Measurements from ENCODE around the gene RAMACL. TPM values are rescaled to one million over a fixed set of nuclear protein-coding genes. Genes with fewer than 3 reads are reported as not detected.
A peak's percentile ranks its signal among the peaks of the same experiment; 100 is the strongest.

RAMACL gene
- total RNA-seq, 6 experiments from 2014 or later, result 0.19 to 1.4 (median 0.65) TPM

- no peak for TF ChIP-seq POLR2A (IDR thresholded peaks at IDR 0.05)
- no peak for TF ChIP-seq CTCF (IDR thresholded peaks at IDR 0.05)
- intact Hi-C loops (cut with DNase I), result no loop called here
- H3K4me1 ChIP-seq, result peaks cover 0 to 6% (median 0%) of the 10 kb centered on the region in 4 donors
- H3K4me3 ChIP-seq, result no peak overlapping the region
- 48% methylated on average over 3 of the region's 4 CpGs for WGBS (ENCODE audit: insufficient coverage, low coverage, low lambda C conversion rate, missing lambda C conversion rate)
- no peaks in the 10 kb centered on the region for H3K36me3 ChIP-seq
- H3K27ac ChIP-seq, result no peak overlapping the region
- DNase-seq (no peak), ATAC-seq (peak in 2 of 4 donors; percentile 36 to 54)
- no peaks in the 10 kb centered on the region for H3K9me3 ChIP-seq
- H3K27me3 ChIP-seq, result no peaks in the 10 kb centered on the region
Observed at GRCh38 chr6:166542580-166542912, 43.9 kb downstream of the RAMACL start.

DNA sequence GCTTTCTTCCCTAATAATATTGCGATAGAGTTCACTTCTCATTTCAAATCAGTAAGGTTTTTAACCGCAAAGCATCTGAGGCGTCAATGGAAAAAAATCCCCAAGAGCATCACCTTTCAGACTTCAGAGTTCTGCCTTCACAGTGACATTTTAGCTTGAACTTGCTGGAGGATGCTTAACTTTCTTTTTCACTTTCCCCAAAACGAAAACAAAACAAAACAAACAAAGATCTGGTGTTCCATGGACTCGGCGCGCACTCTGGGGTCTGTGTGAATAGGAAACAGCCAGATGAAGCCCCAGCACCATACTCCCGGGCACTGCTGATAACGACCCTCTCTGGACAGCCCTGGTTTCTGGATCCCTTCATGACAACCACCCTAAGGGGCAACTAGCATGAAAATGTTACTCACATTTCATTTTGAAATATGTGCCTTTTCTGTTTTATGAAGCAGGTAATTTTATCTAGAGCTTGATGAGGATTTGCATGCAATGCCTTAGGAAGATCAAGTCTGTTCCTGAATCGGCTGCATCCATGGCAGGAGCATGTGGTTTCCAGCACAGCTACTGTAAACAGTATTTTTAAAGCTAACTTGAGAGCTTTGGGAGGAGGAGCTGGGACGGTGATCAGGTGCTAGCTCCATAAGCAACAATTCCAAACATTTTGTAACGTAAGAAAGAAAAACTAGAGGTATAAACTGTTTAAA is 44.5 kb downstream of the RAMACL start:
- H3K4me3 ChIP-seq, result no peak overlapping the region
- WGBS (ENCODE audit: insufficient coverage, low coverage, low lambda C conversion rate, missing lambda C conversion rate), result 77% methylated on average over 12 of the region's 12 CpGs
- no peaks in the 10 kb centered on the region for H3K36me3 ChIP-seq
- peaks cover 0 to 6% (median 0%) of the 10 kb centered on the region in 4 donors for H3K4me1 ChIP-seq
- no peak overlapping the region for H3K27ac ChIP-seq
- intact Hi-C loops (cut with DNase I), result no loop called here
- no peak for TF ChIP-seq CTCF (IDR thresholded peaks at IDR 0.05)
- TF ChIP-seq POLR2A (IDR thresholded peaks at IDR 0.05), result no peak
- H3K9me3 ChIP-seq, result no peaks in the 10 kb centered on the region
- ATAC-seq (no peak), DNase-seq (no peak)
- no peaks in the 10 kb centered on the region for H3K27me3 ChIP-seq

DNA sequence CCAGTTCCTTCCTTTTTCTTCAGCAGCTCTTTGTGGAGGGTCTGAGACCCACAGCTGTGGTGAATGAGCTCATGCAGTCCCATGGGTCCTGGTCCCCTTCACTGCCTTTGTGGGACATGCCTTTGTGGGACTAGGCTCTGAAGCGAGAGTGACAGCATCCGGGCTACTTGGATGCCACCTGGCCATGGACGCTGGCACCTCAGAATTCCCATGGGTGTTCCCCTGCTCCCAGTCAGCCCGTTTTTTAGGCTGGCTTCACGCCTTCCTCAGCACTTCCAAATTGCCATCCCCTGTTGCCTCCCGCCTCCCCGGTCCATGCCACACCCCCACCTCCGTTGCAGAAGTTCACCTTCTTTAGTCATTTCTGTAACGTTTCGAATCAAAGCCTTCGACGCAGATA is 45.1 kb downstream of the RAMACL start:
- intact Hi-C loops (cut with DNase I), result no loop called here
- Histone ChIP-seq H3K4me3 (no peak overlapping the region), H3K27me3 (no peaks in the 10 kb centered on the region), H3K4me1 (peaks cover 0 to 6% (median 0%) of the 10 kb centered on the region in 4 donors), H3K36me3 (no peaks in the 10 kb centered on the region), H3K9me3 (no peaks in the 10 kb centered on the region), H3K27ac (no peak overlapping the region)
- ATAC-seq (no peak), DNase-seq (no peak)
- WGBS (ENCODE audit: insufficient coverage, low coverage, low lambda C conversion rate, missing lambda C conversion rate), result 75% methylated on average over 11 of the region's 12 CpGs
- no peak for TF ChIP-seq POLR2A (IDR thresholded peaks at IDR 0.05)
- no peak for TF ChIP-seq CTCF (IDR thresholded peaks at IDR 0.05)

DNA sequence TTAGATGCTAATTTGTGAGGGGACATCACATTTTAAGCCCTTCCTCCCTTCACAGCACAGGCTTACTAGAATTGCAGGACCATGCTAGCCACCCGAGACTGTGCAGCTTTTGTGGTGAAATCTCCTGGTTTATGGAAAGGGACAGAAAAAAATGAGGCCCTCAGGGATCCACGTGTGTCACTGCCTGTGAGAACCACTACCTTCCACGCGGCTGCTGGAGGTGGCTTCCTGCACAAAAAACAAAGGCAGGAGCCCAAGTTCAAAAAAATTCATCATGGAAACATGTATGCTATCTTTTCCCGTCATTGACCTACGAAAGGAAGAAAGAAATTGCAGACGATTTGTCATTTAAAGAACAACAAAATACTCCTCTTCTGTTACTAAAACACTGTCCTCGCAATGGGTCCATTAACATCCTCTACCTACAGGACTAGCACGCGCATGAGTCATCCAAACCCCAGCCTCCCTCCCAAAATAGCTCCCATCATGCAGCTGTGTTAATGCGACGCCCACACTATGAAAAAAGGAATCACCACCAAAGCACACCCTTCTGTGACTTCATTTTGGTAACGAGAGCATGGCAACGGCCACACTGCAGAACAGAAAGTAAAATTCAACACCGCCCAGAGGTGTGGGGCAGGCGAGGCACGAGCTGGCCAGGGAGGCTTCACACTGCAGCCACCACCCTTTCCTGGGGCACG is 45.7 kb downstream of the RAMACL start:
- Histone ChIP-seq H3K4me3 (no peak overlapping the region), H3K9me3 (no peaks in the 10 kb centered on the region), H3K36me3 (no peaks in the 10 kb centered on the region), H3K4me1 (peaks cover 0 to 6% (median 0%) of the 10 kb centered on the region in 4 donors), H3K27me3 (no peaks in the 10 kb centered on the region), H3K27ac (no peak overlapping the region)
- TF ChIP-seq POLR2A (IDR thresholded peaks at IDR 0.05) (no peak), CTCF (IDR thresholded peaks at IDR 0.05) (no peak)
- intact Hi-C loops (cut with DNase I), result no loop called here
- DNase-seq, result no peak
- ATAC-seq, result peak in 2 of 4 donors; percentile 22 to 25
- 74% methylated on average over 17 of the region's 18 CpGs for WGBS (ENCODE audit: insufficient coverage, low coverage, low lambda C conversion rate, missing lambda C conversion rate)
